OCI-LY7 (cell line): ENCODE data around the gene JRKL. TPM values are rescaled to one million over a fixed set of nuclear protein-coding genes. Genes with fewer than 3 reads are reported as not detected.

ENCODE experiments used
- BruUV-seq: library from RNA; stranded (reverse); fragments of 400-500 nt; replicated peaks from 2 replicates; lab custom pipeline; 2021; lab: Mats Ljungman, UMichigan
- CTCF ChIA-PET: fragments of 300-600 bp; sonication (Branson Sonifier 250); formaldehyde crosslinking; loops from one replicate; lab custom pipeline; 2022; ENCODE audit warnings: antibody characterized with exemption; ENCODE audit not compliant: unreplicated experiment; lab: Charles Lee
- POLR2A ChIA-PET: fragments of 300-600 bp; sonication (Branson Sonifier 250); formaldehyde crosslinking; loops from one replicate; lab custom pipeline; 2022; ENCODE audit warnings: antibody characterized with exemption; lab: Charles Lee
- DNase-seq: peaks from one replicate; pipeline ENCODE4 v3.0.0-alpha.2; 2015; ENCODE audit warnings: low spot score
- H2AFZ ChIP-seq: fragments of 200-600 bp; sonication (generic), shearing (Covaris generic); 2 replicates; pipeline ENCODE4 v1.6.1; 2014; ENCODE audit warnings: mild to moderate bottlenecking, antibody characterized with exemption, low read length, moderate library complexity
- H3K27ac ChIP-seq: fragments of 200-600 bp; sonication (generic); 2 replicates; pipeline ENCODE4 v1.5.1; 2014; ENCODE audit warnings: mixed run types, low read depth, mild to moderate bottlenecking, moderate library complexity, low read length, inconsistent platforms; ENCODE audit not compliant: poor library complexity, severe bottlenecking
- H3K36me3 ChIP-seq: fragments of 200-600 bp; sonication (generic); 2 replicates; pipeline ENCODE4 v1.6.1; 2014; ENCODE audit warnings: mild to moderate bottlenecking, antibody characterized with exemption, low read length, moderate library complexity, mixed read lengths; ENCODE audit not compliant: insufficient read depth
- H3K4me1 ChIP-seq: fragments of 200-600 bp; sonication (generic); 2 replicates; pipeline ENCODE4 v1.5.1; 2014; ENCODE audit warnings: mild to moderate bottlenecking, low read length; ENCODE audit not compliant: insufficient read depth, poor library complexity, severe bottlenecking
- H3K4me2 ChIP-seq: fragments of 200-600 bp; sonication (generic); 2 replicates; pipeline ENCODE4 v1.6.1; 2014; ENCODE audit warnings: mild to moderate bottlenecking, low read length
- H3K4me3 ChIP-seq: fragments of 200-600 bp; sonication (generic); 2 replicates; pipeline ENCODE4 v1.5.1; 2014; ENCODE audit warnings: mild to moderate bottlenecking, low read depth, low read length; ENCODE audit not compliant: poor library complexity, severe bottlenecking
- H3K79me2 ChIP-seq: fragments of 200-600 bp; sonication (generic); 2 replicates; pipeline ENCODE4 v1.6.1; 2016; ENCODE audit warnings: low read depth, mild to moderate bottlenecking, low read length, moderate library complexity, mixed read lengths; ENCODE audit not compliant: insufficient read depth
- H3K9me2 ChIP-seq: fragments of 200-600 bp; sonication (generic); 2 replicates; pipeline ENCODE4 v1.6.1; 2016; ENCODE audit warnings: mild to moderate bottlenecking, low read length, mixed read lengths; ENCODE audit not compliant: insufficient read depth
- H3K9me3 ChIP-seq: fragments of 200-600 bp; sonication (generic); 2 replicates; pipeline ENCODE4 v1.6.1; 2014; ENCODE audit warnings: mild to moderate bottlenecking, mixed run types, low read length, mixed read lengths
- H4K20me1 ChIP-seq: fragments of 200-600 bp; sonication (generic); 2 replicates; pipeline ENCODE4 v1.6.1; 2014; ENCODE audit warnings: mild to moderate bottlenecking, antibody characterized with exemption, low read length, moderate library complexity, mixed read lengths; ENCODE audit not compliant: insufficient read depth
- CTCF ChIP-seq: fragments of 200-600 bp; sonication (generic); conservative IDR thresholded peaks from 2 replicates; pipeline ENCODE4 v1.5.1; 2014; ENCODE audit warnings: mild to moderate bottlenecking, antibody characterized with exemption, low read length, moderate library complexity, mixed read lengths
- EZH2phosphoT487 ChIP-seq: fragments of 200-600 bp; sonication (generic); IDR thresholded peaks from 2 replicates; pipeline ENCODE4 v1.6.1; 2018; ENCODE audit warnings: low read depth, borderline replicate concordance, mild to moderate bottlenecking, mixed run types, antibody characterized with exemption, low read length, moderate library complexity, mixed read lengths
- intact Hi-C: fragments of 100-400 bp; cut with micrococcal nuclease; formaldehyde crosslinking; loops from one replicate; pipeline ENCODE4 v1.10.0; 2022; ENCODE audit not compliant: unreplicated experiment
- total RNA-seq, 2 experiments: library from RNA; depleted of rRNA in 1 of 2; stranded (reverse); fragments of >200 nt in 1 of 2; shearing (Covaris generic) in 1 of 2; gene quantifications; 2 replicates each; pipeline ENCODE4 v1.2.3, GENCODE V29; 2014 to 2022

The JRKL gene
- total RNA-seq, 2 experiments from 2014 or later, result 4.9 to 10.0 TPM

- H3K27ac ChIP-seq, result no peak overlapping the region
- no peak overlapping the region for H3K4me2 ChIP-seq
- no peak for TF ChIP-seq EZH2phosphoT487
- no peak for TF ChIP-seq CTCF
- H2AFZ ChIP-seq, result no peak overlapping the region
- BruUV-seq, result no TSS peak
- intact Hi-C loops, result loop anchor here (2.0 to 10.0 kb wide), 3 partner anchors 152 to 550 kb away; no protein-coding TSS in a partner anchor
- no peak overlapping the region for H3K4me3 ChIP-seq
- H3K9me2 ChIP-seq, result no peaks in the 10 kb centered on the region
- no peaks in the 10 kb centered on the region for H4K20me1 ChIP-seq
- no peak for DNase-seq
- H3K9me3 ChIP-seq, result no peaks in the 10 kb centered on the region
- no peaks in the 10 kb centered on the region for H3K36me3 ChIP-seq
- peaks cover 23% of the 10 kb centered on the region; the same call in 1 of the 2 replicates for H3K79me2 ChIP-seq
- CTCF ChIA-PET, result interaction anchor here (1.3 kb wide), 1 partner anchor 52 kb away, joined by 8 read pairs; the partner anchor contains the start of gene MAML2
- POLR2A ChIA-PET, result interaction anchor here (0.6 kb wide), 1 partner anchor 544 kb away, joined by 3 read pairs; no protein-coding TSS in a partner anchor
- H3K4me1 ChIP-seq, result peaks cover 16% of the 10 kb centered on the region
Measured at GRCh38 chr11:96394773-96395172, 5.0 kb downstream of the JRKL start.

GRCh38 chr11:96396637-96397036 lies 6.8 kb downstream of the JRKL start:
- H4K20me1 ChIP-seq, result no peaks in the 10 kb centered on the region
- CTCF ChIA-PET, result no interaction called here
- POLR2A ChIA-PET, result interaction anchor here (0.6 kb wide), 1 partner anchor 126 kb away, joined by 3 read pairs; no protein-coding TSS in a partner anchor

More at GRCh38 chr11:96396637-96397036, 6.8 kb downstream of the JRKL start:
- no TSS peak for BruUV-seq
- Histone ChIP-seq H3K36me3 (no peaks in the 10 kb centered on the region), H3K4me2 (no peak overlapping the region), H3K9me3 (no peaks in the 10 kb centered on the region), H3K27ac (no peak overlapping the region), H3K4me1 (peaks cover 3% of the 10 kb centered on the region), H2AFZ (no peak overlapping the region), H3K9me2 (no peaks in the 10 kb centered on the region), H3K79me2 (peaks cover 14% of the 10 kb centered on the region; the same call in 1 of the 2 replicates), H3K4me3 (no peak overlapping the region)
- intact Hi-C loops, result loop anchor here (10.0 kb wide), 1 partner anchor 552 kb away; no protein-coding TSS in a partner anchor
- no peak for DNase-seq
- TF ChIP-seq EZH2phosphoT487 (no peak), CTCF (no peak)
